GM12873 (cell line): ENCODE data around the gene SEC14L5.

Source experiments
- TF ChIP-seq, protein P1 (sequence below): IDR thresholded peaks from 2 replicates; pipeline ENCODE4 v1.5.1; 2012; ENCODE audit warnings: low read depth, mild to moderate bottlenecking, moderate library complexity, low read length, control low read depth; ENCODE audit not compliant: insufficient read depth; ENCODE audit errors: missing control alignments

SEC14L5 gene

DNA sequence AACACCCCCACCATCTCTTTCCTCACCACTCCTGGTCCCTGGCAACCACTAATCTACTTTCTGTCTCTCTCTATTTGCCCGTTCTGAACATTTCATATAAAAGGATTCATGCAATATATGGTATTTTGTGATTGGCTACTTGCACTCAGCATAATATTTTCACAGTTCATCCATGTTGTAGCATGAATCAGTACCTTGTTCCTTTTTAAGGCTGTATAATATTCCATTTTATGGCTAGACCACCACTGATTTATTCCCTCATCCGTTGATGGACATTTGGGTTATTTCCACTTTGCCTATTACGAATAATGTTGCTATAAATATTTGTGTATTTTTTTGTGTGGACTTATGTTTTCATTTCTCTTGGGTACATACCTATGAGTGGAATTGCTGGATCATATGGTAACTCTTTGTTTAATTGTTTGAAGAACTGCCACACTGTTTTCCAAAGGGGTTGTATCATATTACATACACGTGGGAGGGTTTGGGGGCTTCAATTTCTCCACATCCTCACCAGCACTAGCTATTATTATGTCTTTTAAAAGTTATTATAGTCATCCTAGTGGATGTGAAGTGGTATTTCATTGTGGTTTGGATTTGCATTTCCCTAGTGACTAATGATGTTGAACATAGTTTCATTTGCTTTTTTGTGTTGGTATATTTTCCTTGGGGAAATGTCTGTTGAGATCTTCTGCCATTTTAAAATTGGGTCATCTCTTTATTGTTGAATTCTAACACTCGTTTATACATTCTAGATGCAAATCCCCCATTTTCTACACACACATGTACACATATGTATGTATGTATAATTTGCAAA is 26.3 kb downstream of the SEC14L5 start:
- TF ChIP-seq, protein P1, sequence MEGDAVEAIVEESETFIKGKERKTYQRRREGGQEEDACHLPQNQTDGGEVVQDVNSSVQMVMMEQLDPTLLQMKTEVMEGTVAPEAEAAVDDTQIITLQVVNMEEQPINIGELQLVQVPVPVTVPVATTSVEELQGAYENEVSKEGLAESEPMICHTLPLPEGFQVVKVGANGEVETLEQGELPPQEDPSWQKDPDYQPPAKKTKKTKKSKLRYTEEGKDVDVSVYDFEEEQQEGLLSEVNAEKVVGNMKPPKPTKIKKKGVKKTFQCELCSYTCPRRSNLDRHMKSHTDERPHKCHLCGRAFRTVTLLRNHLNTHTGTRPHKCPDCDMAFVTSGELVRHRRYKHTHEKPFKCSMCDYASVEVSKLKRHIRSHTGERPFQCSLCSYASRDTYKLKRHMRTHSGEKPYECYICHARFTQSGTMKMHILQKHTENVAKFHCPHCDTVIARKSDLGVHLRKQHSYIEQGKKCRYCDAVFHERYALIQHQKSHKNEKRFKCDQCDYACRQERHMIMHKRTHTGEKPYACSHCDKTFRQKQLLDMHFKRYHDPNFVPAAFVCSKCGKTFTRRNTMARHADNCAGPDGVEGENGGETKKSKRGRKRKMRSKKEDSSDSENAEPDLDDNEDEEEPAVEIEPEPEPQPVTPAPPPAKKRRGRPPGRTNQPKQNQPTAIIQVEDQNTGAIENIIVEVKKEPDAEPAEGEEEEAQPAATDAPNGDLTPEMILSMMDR = no peak

DNA sequence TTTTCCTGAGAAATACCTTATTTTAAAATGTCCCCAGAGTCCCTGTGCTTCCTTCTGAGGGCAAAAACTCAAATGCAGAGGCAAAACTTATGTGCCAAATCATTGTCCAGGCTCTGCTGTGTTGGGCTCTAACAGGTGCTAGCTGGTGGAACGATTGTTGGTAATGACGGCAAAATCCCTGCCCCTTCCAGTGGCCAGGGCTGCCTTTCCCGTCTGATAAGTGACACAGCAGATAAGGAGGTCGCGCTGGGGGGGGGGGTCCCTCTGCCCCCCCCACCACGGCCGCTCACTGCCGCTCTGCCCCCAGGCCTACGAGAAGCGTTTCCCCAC is 29.1 kb downstream of the SEC14L5 start:
- TF ChIP-seq, protein P1 = no peak

DNA sequence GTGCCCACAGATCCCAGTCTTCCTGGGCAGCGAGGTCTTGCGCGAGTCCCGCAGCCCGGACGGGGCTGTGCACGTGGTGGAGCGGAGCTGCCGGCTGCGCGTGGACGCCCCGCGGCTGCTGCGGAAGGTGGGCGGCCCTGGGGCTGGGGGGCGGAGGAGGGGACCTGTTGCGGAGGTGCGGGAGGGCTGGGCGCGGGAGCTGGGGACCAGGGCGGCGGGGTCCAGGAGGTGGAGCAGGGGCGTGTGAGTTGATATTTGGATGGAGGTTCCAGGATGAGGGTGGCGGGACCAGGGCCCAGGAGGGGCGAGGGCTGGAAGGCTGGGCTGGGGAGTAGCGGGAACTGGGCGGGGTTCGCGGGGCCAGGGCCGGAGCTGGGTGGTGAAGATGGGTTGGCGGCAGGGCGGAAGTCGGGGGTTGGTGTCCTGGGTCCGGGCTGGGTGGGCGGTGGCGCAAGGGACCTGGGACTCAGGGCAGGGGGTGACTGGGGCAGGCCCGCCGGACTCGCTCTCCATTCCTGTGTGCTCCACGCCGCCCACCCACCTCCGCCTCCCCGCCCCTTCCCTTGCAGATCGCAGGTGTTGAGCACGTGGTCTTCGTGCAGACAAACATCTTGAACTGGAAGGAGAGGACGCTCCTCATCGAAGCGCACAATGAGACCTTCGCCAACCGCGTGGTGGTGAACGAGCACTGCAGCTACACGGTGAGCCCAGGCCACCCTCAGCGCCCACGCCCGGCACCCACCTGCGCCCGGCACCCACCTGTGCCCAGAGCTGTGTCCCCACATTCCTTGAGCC is 29.6 kb downstream of the SEC14L5 start:
- TF ChIP-seq, protein P1 = no peak

DNA sequence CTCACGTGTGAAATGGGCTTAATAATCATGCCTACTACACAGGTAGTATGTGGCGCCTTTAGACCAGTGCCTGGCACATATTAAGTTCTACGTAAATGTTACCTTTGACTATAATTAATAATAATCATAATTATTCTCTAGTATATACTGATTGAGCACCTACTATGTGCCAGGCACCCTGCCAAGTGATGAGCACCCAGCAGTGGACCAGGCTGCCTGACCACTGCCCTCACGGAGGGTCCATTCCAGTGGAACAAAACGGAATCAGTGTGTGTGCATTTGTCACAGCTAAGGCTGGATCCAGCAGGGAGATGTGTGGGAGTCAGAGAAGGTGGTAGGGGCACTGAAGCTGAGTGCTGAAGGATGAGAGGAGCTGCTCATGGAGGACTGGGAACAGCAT is 30.5 kb downstream of the SEC14L5 start:
- TF ChIP-seq, protein P1 = no peak

DNA sequence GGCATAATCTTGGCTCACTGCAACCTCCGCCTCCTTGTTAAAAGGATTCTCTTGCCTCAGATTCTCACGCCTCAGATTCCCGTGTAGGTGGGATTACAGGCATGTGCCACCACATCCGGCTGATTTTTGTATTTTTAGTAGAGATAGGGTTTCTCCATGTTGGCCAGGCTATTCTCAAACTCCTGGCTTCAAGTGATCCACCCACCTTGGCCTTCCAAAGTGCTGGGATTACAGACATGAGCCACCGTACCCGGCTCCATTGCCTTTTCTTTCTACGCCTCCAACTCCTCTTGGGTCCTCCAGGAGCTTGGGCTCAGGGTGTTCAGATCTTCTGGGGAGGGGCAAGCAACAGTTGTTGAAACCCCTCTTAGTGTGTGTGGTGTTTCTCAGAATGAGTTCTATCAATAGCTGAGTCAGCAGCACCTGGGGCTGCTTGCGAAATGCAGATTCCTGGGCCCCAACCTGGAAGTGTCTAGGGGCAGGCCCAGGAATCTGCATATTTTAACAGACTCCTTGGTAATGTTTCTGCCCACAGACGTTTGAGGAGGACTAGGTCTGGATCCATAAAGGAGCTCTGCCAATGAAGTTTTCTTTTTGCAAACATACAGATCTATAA is 31.4 kb downstream of the SEC14L5 start:
- TF ChIP-seq, protein P1 = no peak

DNA sequence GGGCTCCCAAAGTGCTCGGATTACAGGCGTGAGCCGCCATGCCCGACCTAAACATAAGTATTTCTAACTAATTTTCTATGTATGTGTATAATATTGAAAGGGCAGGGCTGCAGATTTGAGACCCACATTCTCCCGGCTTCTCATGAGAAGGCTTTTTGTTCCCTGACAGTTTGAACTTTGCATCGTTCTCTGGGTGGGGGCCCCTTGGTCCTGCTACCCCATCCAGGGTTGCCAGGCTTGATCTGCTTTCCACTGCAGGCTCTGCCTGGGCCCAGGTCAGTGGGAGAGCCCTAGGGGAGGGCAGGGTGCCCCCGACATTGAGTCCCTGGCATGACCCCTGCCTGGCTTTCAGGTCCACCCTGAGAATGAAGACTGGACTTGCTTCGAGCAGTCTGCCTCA is 32.3 kb downstream of the SEC14L5 start:
- TF ChIP-seq, protein P1 = no peak

DNA sequence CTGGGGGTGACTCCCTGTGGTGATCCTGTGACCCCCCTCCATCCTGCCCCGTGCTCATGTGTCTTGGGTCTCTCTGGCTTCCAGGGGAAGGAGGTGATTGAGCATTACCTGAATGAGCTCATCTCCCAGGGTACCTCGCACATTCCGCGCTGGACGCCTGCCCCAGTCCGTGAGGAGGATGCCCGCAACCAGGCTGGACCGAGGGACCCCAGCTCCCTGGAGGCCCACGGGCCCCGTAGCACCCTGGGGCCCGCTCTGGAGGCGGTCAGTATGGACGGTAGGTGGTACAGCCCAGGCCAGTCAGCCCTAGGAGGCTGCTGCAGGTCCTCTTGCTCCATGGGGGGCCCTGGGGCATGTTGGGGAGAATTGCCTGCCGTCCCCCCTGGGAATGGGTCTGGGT is 33.6 kb downstream of the SEC14L5 start:
- TF ChIP-seq, protein P1 = no peak
